Large intestine (tissue), 3 donors: ENCODE measurements around the gene SSUH2. TPM values are rescaled to one million over a fixed set of nuclear protein-coding genes. Genes with fewer than 3 reads are reported as not detected.
A peak's percentile ranks its signal among the peaks of the same experiment; 100 is the strongest.

Experiments used
- DNase-seq, 2 donors: peaks; one replicate each; pipeline versions ENCODE4 v3.0.0 to v3.0.0-alpha.2; 2013
- H3K27ac ChIP-seq: one replicate; pipeline ENCODE4 v1.5.1; 2013; ENCODE audit warnings: low read length
- H3K27me3 ChIP-seq: 2 replicates; pipeline ENCODE4 v1.6.1; 2013; ENCODE audit warnings: low read length; ENCODE audit not compliant: control insufficient read depth, insufficient read depth
- H3K36me3 ChIP-seq: 2 replicates; pipeline ENCODE4 v1.6.1; 2013; ENCODE audit warnings: low read length; ENCODE audit not compliant: control insufficient read depth, insufficient read depth
- H3K4me1 ChIP-seq: one replicate; pipeline ENCODE4 v1.6.1; 2013; ENCODE audit warnings: low read length; ENCODE audit not compliant: control insufficient read depth, insufficient read depth
- H3K4me3 ChIP-seq: one replicate; pipeline ENCODE4 v1.5.1; 2013; ENCODE audit warnings: low read length
- H3K9me3 ChIP-seq: one replicate; pipeline ENCODE4 v1.6.1; 2013; ENCODE audit warnings: mild to moderate bottlenecking, low read depth, low read length, moderate library complexity; ENCODE audit not compliant: control insufficient read depth
- WGBS: methylation state at CpG from one replicate; pipeline ENCODE4 v1.1.5; 2013; ENCODE audit warnings: low lambda C conversion rate; ENCODE audit not compliant: insufficient coverage; 5-methylcytosine and 5-hydroxymethylcytosine counted together
- polyA plus RNA-seq: library from polyadenylated mRNA; unstranded; fragments of 120-200 nt; gene quantifications from one replicate; pipeline ENCODE4 v1.2.1, GENCODE V29; 2013

The SSUH2 gene
- polyA plus RNA-seq, 1 donor = 38.7 TPM

DNA sequence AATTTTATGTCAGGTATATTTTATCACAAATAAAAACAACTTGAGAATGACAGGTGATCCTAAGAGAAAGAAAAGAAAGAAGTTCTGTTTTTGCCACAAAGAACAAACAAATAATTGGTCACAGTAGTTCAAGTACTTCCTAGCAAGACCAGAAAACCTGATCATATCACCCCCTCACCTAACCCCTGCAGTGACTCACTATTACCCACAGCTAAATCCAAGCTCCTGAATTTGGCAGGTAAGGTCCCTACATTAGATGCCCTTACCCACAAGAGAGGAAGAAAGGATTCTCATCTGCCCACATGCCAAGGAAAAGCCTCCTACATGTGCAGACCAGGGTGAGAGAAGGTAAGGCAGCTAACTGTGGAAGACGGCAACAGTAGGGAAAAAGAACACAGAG, 4.4 kb downstream of the SSUH2 start:
- Histone ChIP-seq H3K9me3 (peaks cover 4% of the 10 kb centered on the region), H3K4me1 (peaks cover 10% of the 10 kb centered on the region), H3K27me3 (no peaks in the 10 kb centered on the region), H3K36me3 (peaks cover 4% of the 10 kb centered on the region), H3K27ac (no peak overlapping the region), H3K4me3 (no peak overlapping the region)
- DNase-seq = no peak
- no CpG with 5 or more reads among the region's 1 CpG for WGBS

DNA sequence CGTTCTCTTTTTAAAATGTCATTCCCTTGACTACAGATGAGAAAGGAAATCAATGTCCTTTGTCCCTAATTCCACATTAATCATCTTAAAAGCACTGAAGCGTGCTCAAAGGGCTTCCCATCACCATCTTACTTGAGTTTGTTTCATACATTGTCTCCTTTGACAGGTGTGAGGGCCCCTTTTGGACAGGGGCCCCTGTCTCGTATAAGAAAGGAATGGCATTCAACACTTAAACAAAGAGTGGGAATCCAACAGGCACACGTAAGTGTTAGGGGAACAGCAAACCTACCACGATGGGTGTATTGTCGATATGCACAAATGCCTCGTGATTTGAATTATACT, 5.0 kb downstream of the SSUH2 start:
- Histone ChIP-seq H3K4me3 (no peak overlapping the region), H3K27me3 (no peaks in the 10 kb centered on the region), H3K4me1 (peaks cover 16% of the 10 kb centered on the region), H3K9me3 (peaks cover 4% of the 10 kb centered on the region), H3K27ac (no peak overlapping the region), H3K36me3 (peaks cover under 1% of the 10 kb centered on the region)
- WGBS = no CpG with 5 or more reads among the region's 7 CpGs
- no peak for DNase-seq

DNA sequence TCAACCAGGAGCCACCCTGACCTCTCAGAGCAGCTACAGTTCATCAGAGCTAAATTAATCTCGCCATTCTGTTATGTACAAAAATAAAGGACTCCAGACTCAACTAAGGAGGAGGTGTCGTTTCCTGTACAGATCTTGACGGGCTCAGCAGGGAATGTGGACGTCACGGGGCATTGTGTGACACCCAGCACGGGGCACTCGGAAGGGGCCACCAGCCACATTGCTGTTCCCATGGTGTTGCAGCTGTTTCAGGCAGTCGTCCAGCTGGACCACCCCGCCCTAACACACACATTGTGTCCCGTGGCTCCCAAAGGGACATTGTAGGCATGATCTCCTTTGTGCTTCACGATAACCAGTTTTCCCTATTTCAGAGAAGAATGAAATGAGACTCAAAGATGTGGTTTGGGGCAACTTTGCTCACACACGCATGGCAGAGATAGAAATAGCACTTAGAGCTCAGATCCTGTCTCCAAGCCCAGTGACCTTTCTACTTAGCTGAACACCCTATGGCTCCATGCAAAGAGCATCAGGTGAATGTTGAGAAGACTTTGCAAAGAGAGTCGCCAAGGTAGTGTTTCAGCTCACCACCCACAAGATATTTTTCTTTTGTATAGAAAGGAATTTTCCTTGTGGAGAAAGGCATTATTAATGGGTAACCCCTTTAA, 5.5 kb downstream of the SSUH2 start:
- Histone ChIP-seq H3K4me3 (no peak overlapping the region), H3K36me3 (peaks cover 3% of the 10 kb centered on the region), H3K4me1 (peaks cover 21% of the 10 kb centered on the region), H3K27ac (no peak overlapping the region), H3K9me3 (peaks cover 4% of the 10 kb centered on the region), H3K27me3 (no peaks in the 10 kb centered on the region)
- WGBS = no CpG with 5 or more reads among the region's 13 CpGs
- no peak for DNase-seq

DNA sequence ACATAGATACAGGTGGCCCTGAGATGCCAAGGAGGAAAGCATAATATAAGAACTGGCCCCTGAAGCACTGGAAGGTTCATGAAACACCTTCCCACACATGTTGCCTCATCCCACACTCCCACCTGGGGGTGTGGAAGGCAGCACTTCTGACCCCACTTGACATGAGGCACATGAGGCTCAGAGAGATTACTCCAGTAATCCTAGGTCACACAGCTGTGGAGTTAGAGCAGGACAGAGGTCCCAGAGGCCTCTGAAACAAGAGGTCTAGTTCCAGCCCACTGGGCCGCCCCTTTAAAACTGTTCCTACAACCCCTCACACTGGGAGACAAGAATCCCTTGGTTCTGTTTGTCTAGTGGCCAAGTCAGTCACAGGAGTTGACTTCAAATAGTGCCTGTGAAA, 7.2 kb downstream of the SSUH2 start:
- Histone ChIP-seq H3K27me3 (no peaks in the 10 kb centered on the region), H3K36me3 (peaks cover 5% of the 10 kb centered on the region), H3K4me3 (no peak overlapping the region), H3K4me1 (peaks cover 22% of the 10 kb centered on the region), H3K27ac (no peak overlapping the region), H3K9me3 (peaks cover 4% of the 10 kb centered on the region)
- no peak for DNase-seq
- WGBS = no CpG with 5 or more reads among the region's 1 CpG

DNA sequence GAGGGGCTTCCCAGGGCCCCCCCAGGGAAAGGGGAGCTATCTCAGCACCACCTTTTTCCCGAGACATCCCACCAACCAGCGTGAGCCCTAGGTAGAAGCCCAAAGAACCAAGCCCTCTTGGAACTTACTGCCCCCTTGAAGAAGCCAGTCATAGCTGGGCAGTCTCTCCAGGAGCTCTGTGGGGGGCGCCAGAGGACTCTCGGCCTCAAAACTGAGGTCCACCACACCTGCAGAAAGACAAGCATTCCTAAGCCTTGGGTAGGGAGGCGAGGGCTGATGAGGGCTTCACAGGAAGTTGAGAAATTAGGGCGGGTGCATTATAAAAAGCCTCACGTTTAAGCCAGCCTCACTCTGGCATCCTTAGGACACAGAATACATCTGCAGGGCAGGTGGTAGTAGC, 9.0 kb downstream of the SSUH2 start:
- no peak overlapping the region for H3K4me3 ChIP-seq
- WGBS = no CpG with 5 or more reads among the region's 7 CpGs
- H3K36me3 ChIP-seq = peaks cover 9% of the 10 kb centered on the region
- H3K9me3 ChIP-seq = peaks cover 4% of the 10 kb centered on the region
- H3K4me1 ChIP-seq = peaks cover 33% of the 10 kb centered on the region
- H3K27me3 ChIP-seq = no peaks in the 10 kb centered on the region
- H3K27ac ChIP-seq = peak overlapping the region; percentile 76
- peak; percentile 43 to 68 for DNase-seq

DNA sequence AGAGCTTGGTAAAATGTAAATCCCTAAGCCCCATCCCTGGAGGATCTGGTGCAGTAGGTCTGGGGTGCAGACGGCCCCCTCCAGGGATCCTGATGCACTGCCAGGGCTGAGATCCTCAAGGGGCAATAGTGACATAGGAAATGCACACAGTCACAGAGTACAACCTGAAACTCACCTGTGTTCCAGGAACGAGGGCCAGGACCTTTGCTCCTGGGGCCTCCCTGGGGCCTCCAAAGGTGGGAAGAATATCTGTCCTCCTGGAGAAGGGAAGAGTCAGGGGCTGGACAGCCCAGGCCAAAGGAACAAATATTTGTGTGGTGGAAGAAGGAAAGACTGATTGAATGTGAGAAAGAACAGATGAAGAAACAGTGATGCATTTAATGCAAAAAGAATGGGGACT, 9.5 kb downstream of the SSUH2 start:
- no CpG with 5 or more reads among the region's 2 CpGs for WGBS
- H3K4me1 ChIP-seq = peaks cover 33% of the 10 kb centered on the region
- H3K9me3 ChIP-seq = peaks cover 4% of the 10 kb centered on the region
- peaks cover 13% of the 10 kb centered on the region for H3K36me3 ChIP-seq
- H3K4me3 ChIP-seq = no peak overlapping the region
- DNase-seq = peak; percentile 68 to 88
- no peaks in the 10 kb centered on the region for H3K27me3 ChIP-seq
- peak overlapping the region; percentile 76 for H3K27ac ChIP-seq

DNA sequence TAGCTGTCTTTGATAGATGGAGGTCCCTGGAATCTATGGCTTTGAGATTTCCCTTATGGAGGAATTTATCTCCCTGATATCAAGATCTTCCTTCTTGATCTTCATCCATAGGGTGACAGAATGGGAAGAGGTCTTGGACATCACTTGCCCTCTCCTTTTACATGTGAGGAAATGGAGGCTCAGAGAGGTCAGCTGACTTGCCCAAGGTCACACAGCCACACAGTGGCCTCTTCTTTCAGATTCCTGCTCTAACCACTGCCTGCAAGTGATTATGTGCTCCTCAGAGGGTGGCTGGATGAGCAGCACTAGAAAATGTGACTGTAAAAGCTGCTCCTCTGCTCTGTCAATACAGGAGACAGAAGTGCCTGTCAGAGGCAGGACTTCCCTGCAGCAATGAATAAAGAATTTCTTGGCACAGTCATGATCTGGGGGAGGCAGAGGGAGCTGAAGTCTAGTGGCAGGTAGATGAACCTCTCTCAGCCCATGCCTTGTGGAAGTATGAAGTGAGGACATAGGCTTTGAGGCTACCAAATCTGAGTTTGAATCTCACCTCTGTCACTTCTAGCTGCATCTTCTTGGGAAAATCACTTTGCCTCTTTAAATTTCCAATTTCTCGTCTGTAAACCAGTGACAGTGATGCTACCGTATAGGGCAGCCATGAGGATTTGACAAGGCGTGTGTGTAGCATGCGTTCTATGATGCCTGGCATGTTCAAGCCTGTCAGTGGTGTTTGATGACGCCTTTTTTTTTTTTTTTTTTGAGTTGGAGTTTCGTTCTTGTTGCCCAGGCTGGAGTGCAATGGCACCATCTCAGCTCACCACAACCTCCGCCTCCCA, 12.0 kb downstream of the SSUH2 start:
- no CpG with 5 or more reads among the region's 7 CpGs for WGBS
- DNase-seq = no peak
- peaks cover 28% of the 10 kb centered on the region for H3K36me3 ChIP-seq
- H3K27me3 ChIP-seq = no peaks in the 10 kb centered on the region
- peaks cover 4% of the 10 kb centered on the region for H3K9me3 ChIP-seq
- no peak overlapping the region for H3K4me3 ChIP-seq
- H3K27ac ChIP-seq = no peak overlapping the region
- peaks cover 33% of the 10 kb centered on the region for H3K4me1 ChIP-seq

DNA sequence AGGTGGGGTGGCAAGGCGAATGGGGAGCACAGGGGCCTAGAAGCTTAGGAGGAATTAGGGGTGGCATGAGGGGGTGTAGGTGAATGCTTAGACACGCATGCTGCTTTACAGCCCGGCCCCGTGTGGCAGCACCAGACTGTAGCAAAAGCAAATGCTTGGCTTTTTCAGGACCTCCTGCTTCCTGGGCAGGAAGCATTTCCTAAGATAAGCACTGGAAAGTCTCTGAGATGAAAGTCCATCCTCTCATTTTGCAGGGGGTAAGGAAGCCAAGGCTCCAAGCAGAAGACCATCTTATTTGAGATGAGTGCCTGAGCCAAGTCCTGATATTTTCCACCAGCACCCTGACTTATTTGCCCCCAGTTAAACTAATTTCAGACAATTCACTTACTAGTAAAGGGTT, 12.9 kb downstream of the SSUH2 start:
- Histone ChIP-seq H3K9me3 (peaks cover 4% of the 10 kb centered on the region), H3K27ac (peak overlapping the region; percentile 40), H3K4me3 (no peak overlapping the region), H3K36me3 (peaks cover 35% of the 10 kb centered on the region), H3K4me1 (peaks cover 33% of the 10 kb centered on the region), H3K27me3 (no peaks in the 10 kb centered on the region)
- WGBS = no CpG with 5 or more reads among the region's 4 CpGs
- DNase-seq = peak; percentile 23 to 70

DNA sequence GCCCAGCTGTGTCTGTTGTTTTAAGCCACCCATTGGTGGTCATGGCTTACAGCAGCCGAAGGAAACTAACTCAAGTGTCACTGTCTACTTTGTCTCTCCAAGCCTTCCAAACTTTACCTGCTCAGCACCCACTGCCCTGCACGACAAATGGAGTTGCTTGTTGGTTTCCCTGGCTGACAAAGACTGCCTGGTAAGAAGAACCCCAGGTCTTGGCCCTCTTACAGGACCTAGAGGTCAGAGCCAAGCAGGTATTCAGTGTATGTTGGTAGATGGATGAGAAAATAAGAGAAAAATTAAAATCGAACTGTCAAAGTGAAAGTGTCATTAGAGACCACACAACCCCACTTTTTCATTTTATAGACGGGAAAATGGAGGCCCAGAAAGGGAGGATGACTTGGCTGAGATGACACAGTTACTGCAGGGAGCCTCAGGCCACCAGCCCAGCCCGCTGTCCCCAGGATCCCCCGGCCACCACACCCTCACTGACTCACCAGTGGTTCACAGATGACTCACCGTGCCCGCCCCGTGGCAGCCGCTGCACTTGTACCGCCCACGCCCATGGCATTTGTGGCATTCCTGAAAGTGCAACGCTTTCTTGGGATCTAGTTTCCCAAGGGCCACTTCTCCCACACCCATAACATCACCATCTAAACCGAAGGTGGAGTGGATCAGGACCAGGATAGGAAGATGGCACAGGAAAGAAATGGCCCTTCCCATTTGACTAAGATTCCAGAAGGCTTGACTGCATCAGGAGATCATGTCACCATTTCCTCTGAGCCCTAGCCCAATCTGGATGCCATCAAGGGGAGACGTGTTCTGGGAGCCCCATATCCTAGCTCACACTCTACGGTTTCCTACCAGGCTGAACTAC, 15.2 kb downstream of the SSUH2 start:
- WGBS = no CpG with 5 or more reads among the region's 16 CpGs

DNA sequence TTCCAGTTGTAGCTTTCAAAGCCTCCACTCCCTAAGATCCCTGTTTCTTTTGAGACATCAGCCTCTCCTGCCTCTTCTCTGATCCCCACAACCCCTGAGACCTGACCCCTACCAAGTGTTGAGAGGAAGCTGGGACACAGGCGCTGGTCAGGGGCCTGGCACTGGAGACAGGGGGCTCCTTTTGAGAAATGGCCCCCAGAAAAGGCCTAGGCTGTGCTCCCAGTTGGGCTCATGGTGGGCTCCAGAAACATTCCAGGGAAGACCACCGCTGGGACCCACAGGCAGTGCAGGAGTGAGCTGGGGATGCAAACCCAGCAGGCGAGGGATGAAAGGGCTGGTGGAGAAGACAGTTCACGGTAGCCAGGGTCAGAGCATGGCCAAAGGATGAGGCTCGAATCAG, 16.6 kb downstream of the SSUH2 start:
- Histone ChIP-seq H3K9me3 (no peaks in the 10 kb centered on the region), H3K27me3 (no peaks in the 10 kb centered on the region), H3K4me1 (peaks cover 16% of the 10 kb centered on the region), H3K27ac (no peak overlapping the region), H3K4me3 (no peak overlapping the region), H3K36me3 (peaks cover 45% of the 10 kb centered on the region)
- no peak for DNase-seq
- WGBS = 89% methylated on average over 3 of the region's 5 CpGs

More for the DNA sequence above, 15.2 kb downstream of the SSUH2 start:
- Histone ChIP-seq H3K27me3 (no peaks in the 10 kb centered on the region), H3K4me3 (no peak overlapping the region), H3K9me3 (no peaks in the 10 kb centered on the region), H3K27ac (no peak overlapping the region), H3K4me1 (peaks cover 15% of the 10 kb centered on the region), H3K36me3 (peaks cover 41% of the 10 kb centered on the region)
- DNase-seq = peak; percentile 40 to 79
